Liver (tissue), 9 donors: ENCODE results near the gene ZNF280A. TPM values are rescaled to one million over a fixed set of nuclear protein-coding genes. Genes with fewer than 3 reads are reported as not detected.

Source experiments
- DNase-seq: peaks from one replicate; pipeline ENCODE4 v3.0.0-alpha.2; 2017; ENCODE audit warnings: low spot score
- H3K27ac ChIP-seq, 2 donors: one replicate each; pipeline ENCODE4 v1.7.0; 2013; ENCODE audit warnings: inconsistent platforms in 2 of 2, low read length in 2 of 2, control low read depth in 1 of 2, low read depth in 1 of 2, mild to moderate bottlenecking in 1 of 2
- H3K27me3 ChIP-seq, 4 donors: one replicate each; pipeline versions ENCODE4 v1.6.1 to v1.7.0; 2013; ENCODE audit warnings: low read length in 3 of 4, inconsistent platforms in 1 of 4, mild to moderate bottlenecking in 1 of 4, moderate library complexity in 1 of 4; ENCODE audit not compliant: control insufficient read depth in 4 of 4, insufficient read depth in 4 of 4
- H3K36me3 ChIP-seq, 4 donors: one replicate each; pipeline versions ENCODE4 v1.6.1 to v1.7.0; 2013; ENCODE audit warnings: low read length in 3 of 4, mild to moderate bottlenecking in 3 of 4, low read depth in 1 of 4, moderate library complexity in 1 of 4; ENCODE audit not compliant: control insufficient read depth in 4 of 4, insufficient read depth in 3 of 4
- H3K4me1 ChIP-seq, 4 donors: one replicate each; pipeline versions ENCODE4 v1.6.1 to v1.7.0; 2013; ENCODE audit warnings: low read length in 3 of 4, mild to moderate bottlenecking in 3 of 4, moderate library complexity in 1 of 4; ENCODE audit not compliant: control insufficient read depth in 4 of 4, insufficient read depth in 4 of 4
- H3K4me3 ChIP-seq, 3 donors: one replicate each; pipeline versions ENCODE4 v1.6.1 to v1.7.0; 2013; ENCODE audit warnings: low read length in 3 of 3, control low read depth in 1 of 3, low read depth in 1 of 3, mild to moderate bottlenecking in 1 of 3
- H3K9ac ChIP-seq, 2 donors: one replicate each; pipeline ENCODE4 v1.7.0; 2013; ENCODE audit warnings: low read length in 2 of 2, mild to moderate bottlenecking in 2 of 2, moderate library complexity in 2 of 2, control low read depth in 1 of 2, low read depth in 1 of 2
- H3K9me3 ChIP-seq, 4 donors: one replicate each; pipeline versions ENCODE4 v1.6.1 to v1.7.0; 2013; ENCODE audit warnings: low read length in 3 of 4; ENCODE audit not compliant: control insufficient read depth in 4 of 4
- ATF3 ChIP-seq: IDR thresholded peaks from 2 replicates; pipeline ENCODE4 v1.6.1; 2016; ENCODE audit warnings: antibody characterized with exemption
- CTCF ChIP-seq: fragments of 150-350 bp; IDR thresholded peaks from 2 replicates; pipeline ENCODE4 v1.5.1; 2017; ENCODE audit warnings: improper control_type of control experiment, low read depth, low read length; ENCODE audit not compliant: missing input control
- EGR1 ChIP-seq, 2 donors: IDR thresholded peaks; 2 replicates each; pipeline ENCODE4 v1.6.1; 2016 to 2018; ENCODE audit warnings: antibody characterized with exemption in 2 of 2, low read depth in 2 of 2
- FOXA1 ChIP-seq: IDR thresholded peaks from 2 replicates; pipeline ENCODE4 v1.6.1; 2016; ENCODE audit warnings: antibody characterized with exemption
- FOXA2 ChIP-seq: IDR thresholded peaks from 2 replicates; pipeline ENCODE4 v1.6.1; 2016; ENCODE audit warnings: antibody characterized with exemption
- HNF4G ChIP-seq: IDR thresholded peaks from 2 replicates; pipeline ENCODE4 v1.6.1; 2016; ENCODE audit warnings: antibody characterized with exemption
- JUND ChIP-seq, 2 donors: IDR thresholded peaks; 2 replicates each; pipeline ENCODE4 v1.6.1; 2016; ENCODE audit warnings: antibody characterized with exemption in 2 of 2
- MAX ChIP-seq: IDR thresholded peaks from 2 replicates; pipeline ENCODE4 v1.6.1; 2016; ENCODE audit warnings: antibody characterized with exemption
- NR2F2 ChIP-seq: IDR thresholded peaks from 2 replicates; pipeline ENCODE4 v1.6.1; 2016; ENCODE audit warnings: antibody characterized with exemption
- RAD21 ChIP-seq, 2 donors: IDR thresholded peaks; 2 replicates each; pipeline ENCODE4 v1.6.1; 2016; ENCODE audit warnings: antibody characterized with exemption in 2 of 2, mild to moderate bottlenecking in 2 of 2
- REST ChIP-seq: IDR thresholded peaks from 2 replicates; pipeline ENCODE4 v1.6.1; 2016; ENCODE audit warnings: antibody characterized with exemption, mild to moderate bottlenecking
- SP1 ChIP-seq: IDR thresholded peaks from 2 replicates; pipeline ENCODE4 v1.6.1; 2018; ENCODE audit warnings: antibody characterized with exemption, mild to moderate bottlenecking
- TAF1 ChIP-seq: conservative IDR thresholded peaks from 2 replicates; pipeline ENCODE4 v1.6.1; 2016; ENCODE audit warnings: antibody characterized with exemption, mild to moderate bottlenecking
- YY1 ChIP-seq: IDR thresholded peaks from 2 replicates; pipeline ENCODE4 v1.6.1; 2016; ENCODE audit warnings: antibody characterized with exemption, mild to moderate bottlenecking
- ZBTB33 ChIP-seq: IDR thresholded peaks from 2 replicates; pipeline ENCODE4 v1.6.1; 2016; ENCODE audit warnings: antibody characterized with exemption
- WGBS: extraction: QIAGEN DNeasy Blood & Tissue Kit; methylation state at CpG from one replicate; pipeline ENCODE4 v1.1.7; 2013; 5-methylcytosine and 5-hydroxymethylcytosine counted together
- polyA plus RNA-seq, 2 donors: library from polyadenylated mRNA; stranded (reverse) in 1 of 2; unstranded in 1 of 2; fragments of 200-250 nt in 1 of 2; fragments of >200 nt in 1 of 2; fragmentation: Nextera tagmentation in 1 of 2; extraction: Ambion mirVana in 1 of 2; gene quantifications; one replicate each; pipeline versions ENCODE4 v1.2.1 to v1.2.3, GENCODE V29; 2013 to 2015
- total RNA-seq, 2 donors: library from RNA; depleted of rRNA; stranded (reverse); fragments of >200 nt; gene quantifications; one replicate each; pipeline ENCODE4 v1.2.3, GENCODE V29; 2014
- donor health status: healthy.
- donor health status: healthy.
- donor health status: healthy.
- donor health status: healthy.
- donor health status: healthy.

ZNF280A gene
- total and polyA plus RNA-seq, 4 donors: not detected

- TF ChIP-seq ZBTB33 (no peak), MAX (no peak)
Measured at GRCh38 chr22:22521631-22522030, 1.6 kb upstream of the ZNF280A start (continued).

GRCh38 chr22:22520667-22521602, 865 bp upstream of the ZNF280A start:
- TF ChIP-seq FOXA1 (no peak), ZBTB33 (no peak), TAF1 (no peak), ATF3 (no peak)
- DNase-seq: no peak
- Histone ChIP-seq H3K9ac (no peak overlapping the region), H3K9me3 (no peaks in the 10 kb centered on the region), H3K36me3 (no peaks in the 10 kb centered on the region), H3K27me3 (peaks cover 0 to 9% (median 0%) of the 10 kb centered on the region in 4 donors), H3K4me3 (no peak overlapping the region), H3K27ac (no peak overlapping the region), H3K4me1 (no peaks in the 10 kb centered on the region)
- 77% methylated on average over 12 of the region's 12 CpGs for WGBS

GRCh38 chr22:22519591-22519990, 479 bp downstream of the ZNF280A start:
- Histone ChIP-seq H3K36me3 (no peaks in the 10 kb centered on the region), H3K4me3 (no peak overlapping the region), H3K9me3 (no peaks in the 10 kb centered on the region), H3K9ac (no peak overlapping the region), H3K4me1 (no peaks in the 10 kb centered on the region), H3K27me3 (peaks cover 0 to 9% (median under 1%) of the 10 kb centered on the region in 4 donors), H3K27ac (no peak overlapping the region)
- no peak for TF ChIP-seq SP1
- no peak for TF ChIP-seq FOXA2
- TF ChIP-seq JUND (IDR thresholded peaks at IDR 0.05): no peak
- no peak for TF ChIP-seq EGR1 (IDR thresholded peaks at IDR 0.05; ENCODE audit: low read depth in 2 of 2)
- TF ChIP-seq TAF1: no peak
- TF ChIP-seq NR2F2: no peak
- no peak for TF ChIP-seq YY1
- no peak for TF ChIP-seq REST
- TF ChIP-seq HNF4G: no peak
- no peak for TF ChIP-seq ZBTB33
- no peak for TF ChIP-seq RAD21 (IDR thresholded peaks at IDR 0.05)
- TF ChIP-seq FOXA1: no peak
- TF ChIP-seq CTCF: no peak
- TF ChIP-seq ATF3: no peak
- no peak for DNase-seq
- 58% methylated on average over 5 of the region's 5 CpGs for WGBS
